GM12878 (cell line): Measurements from ENCODE around the gene KCNB1. TPM values are rescaled to one million over a fixed set of nuclear protein-coding genes. Genes with fewer than 3 reads are reported as not detected.

Source experiments
- ATAC-seq: fragments of 200-7000 bp; cut with Tn5 transposase; 3 replicates; pipeline ENCODE4 v1.9.1; 2020; ENCODE audit warnings: mild to moderate bottlenecking, moderate library complexity
- BruUV-seq: library from RNA; stranded (reverse); fragments of 400-500 nt; replicated peaks from 2 replicates; lab custom pipeline; 2021; lab: Mats Ljungman, UMichigan
- CTCF ChIA-PET: fragments of 300-600 bp; sonication (Branson Sonifier 250); formaldehyde crosslinking; extraction: SDS; loops from one replicate; lab custom pipeline; 2021; ENCODE audit warnings: inconsistent platforms; lab: Yijun Ruan, JAX
- POLR2A ChIA-PET: fragments of 350-600 bp; formaldehyde crosslinking; extraction: SDS; loops from one replicate; lab custom pipeline; 2021; ENCODE audit warnings: inconsistent platforms; lab: Charles Lee
- RAD21 ChIA-PET: fragments of 300-600 bp; sonication (Branson Sonifier 250); formaldehyde crosslinking; loops from one replicate; lab custom pipeline; 2023; ENCODE audit warnings: antibody characterized with exemption; ENCODE audit not compliant: unreplicated experiment; lab: Charles Lee
- SMC1A ChIA-PET: fragments of 300-600 bp; sonication (Branson Sonifier 250); formaldehyde crosslinking; loops from one replicate; lab custom pipeline; 2023; ENCODE audit not compliant: unreplicated experiment, uncharacterized antibody; lab: Charles Lee
- DNase-seq: peaks from one replicate; pipeline ENCODE4 v3.0.0-alpha.2; 2011; ENCODE audit warnings: low read depth, low spot score
- FAIRE-seq: peaks from 3 replicates; lab custom pipeline; 2011; peaks lifted over from hg19 to GRCh38; lab: Jason Lieb, UNC
- H2AFZ ChIP-seq: 2 replicates; pipeline ENCODE4 v1.6.0; 2011; ENCODE audit warnings: low read depth, low read length, control low read depth; ENCODE audit not compliant: control insufficient read depth
- H3K27ac ChIP-seq: 2 replicates; pipeline ENCODE4 v1.5.1; 2011; ENCODE audit warnings: control low read depth; ENCODE audit not compliant: control insufficient read depth, insufficient read depth
- H3K27me3 ChIP-seq, 2 experiments: replicated peaks in 1 of 2; 2 replicates each; pipeline versions ENCODE4 v1.6.0 to v1.6.1; 2011; ENCODE audit warnings: low read length in 1 of 2; ENCODE audit not compliant: control insufficient read depth in 2 of 2, insufficient read depth in 2 of 2
- H3K36me3 ChIP-seq, 2 experiments: 2 replicates each; pipeline ENCODE4 v1.5.1; 2011; ENCODE audit warnings: low read length in 1 of 2; ENCODE audit not compliant: control insufficient read depth in 2 of 2, insufficient read depth in 2 of 2
- H3K4me1 ChIP-seq: 2 replicates; pipeline ENCODE4 v1.6.1; 2011; ENCODE audit warnings: mild to moderate bottlenecking, low read length, moderate library complexity, mixed read lengths; ENCODE audit not compliant: control insufficient read depth, insufficient read depth
- H3K4me2 ChIP-seq: 2 replicates; pipeline ENCODE4 v1.6.0; 2011; ENCODE audit warnings: control low read depth; ENCODE audit not compliant: control insufficient read depth, insufficient read depth
- H3K4me3 ChIP-seq: fragments of 200-600 bp; sonication (generic); 2 replicates; pipeline ENCODE4 v1.5.1; 2016
- H3K79me2 ChIP-seq: 2 replicates; pipeline ENCODE4 v1.6.0; 2011; ENCODE audit warnings: low read length; ENCODE audit not compliant: control insufficient read depth, insufficient read depth
- H3K9ac ChIP-seq: 2 replicates; pipeline ENCODE4 v1.8.0; 2011; ENCODE audit warnings: low read length, control low read depth, mixed read lengths; ENCODE audit not compliant: control insufficient read depth, insufficient read depth
- H3K9me3 ChIP-seq: replicated peaks from 3 replicates; pipeline ENCODE4 v1.5.1; 2011; ENCODE audit warnings: mild to moderate bottlenecking, low read length; ENCODE audit not compliant: control insufficient read depth, insufficient read depth
- H4K20me1 ChIP-seq: 2 replicates; pipeline ENCODE4 v1.6.0; 2011; ENCODE audit not compliant: control insufficient read depth, insufficient read depth
- NFYA ChIP-seq: IDR thresholded peaks from 2 replicates; pipeline ENCODE4 v1.6.1; 2011; ENCODE audit warnings: low read depth, mild to moderate bottlenecking, low read length, improper control_type of control experiment, borderline replicate concordance
- SMAD1 ChIP-seq: fragments of 450-650 bp; IDR thresholded peaks from 2 replicates; pipeline ENCODE4 v1.6.1; 2018; ENCODE audit warnings: mild to moderate bottlenecking, low read depth; ENCODE audit not compliant: partially characterized antibody
- TBL1XR1 ChIP-seq: IDR thresholded peaks from 2 replicates; pipeline ENCODE4 v1.6.1; 2012; ENCODE audit warnings: low read depth, low read length, improper control_type of control experiment
- in situ Hi-C: fragments of 300-500 bp; cut with MboI; formaldehyde crosslinking; loops from 9 replicates; pipeline ENCODE4 v1.14.3; 2018; ENCODE audit warnings: mixed read lengths
- intact Hi-C: fragments of 100-400 bp; cut with micrococcal nuclease; formaldehyde crosslinking; loops from one replicate; pipeline ENCODE4 v1.14.2; 2022; ENCODE audit not compliant: unreplicated experiment
- polyA plus RNA-seq, 11 experiments: library from polyadenylated mRNA; depleted of rRNA in 4 of 11; unstranded in 6 of 11; stranded (reverse) in 5 of 11; fragments of >200 nt; fragmentation: Nextera tagmentation in 4 of 11; fragmentation: Illumina TruSeq in 1 of 11; extraction: Ambion mirVana in 4 of 11; extraction: Trizol in 1 of 11; gene quantifications; 1 replicate in 1 of 11; 2 replicates in 10 of 11; pipeline versions ENCODE4 v1.2.1 to v1.2.3, GENCODE V29; 2011 to 2016; ENCODE audit warnings: inconsistent platforms in 2 of 11, missing spikeins in 2 of 11, low read depth in 1 of 11
- total RNA-seq, 4 experiments: library from RNA; depleted of rRNA in 3 of 4; stranded (reverse); fragments of >200 nt in 3 of 4; fragmentation: Illumina TruSeq in 1 of 4; extraction: Trizol in 1 of 4; gene quantifications; 2 replicates each; pipeline versions ENCODE4 v1.2.1 to v1.2.3, GENCODE V29; 2013 to 2021
- TF ChIP-seq, protein P1 (sequence below): fragments of 450-650 bp; IDR thresholded peaks from 2 replicates; pipeline ENCODE4 v1.6.1; 2017; ENCODE audit warnings: mild to moderate bottlenecking, moderate library complexity
- TF ChIP-seq, protein P2 (sequence below): fragments of 450-650 bp; IDR thresholded peaks from 2 replicates; pipeline ENCODE4 v1.6.1; 2017; ENCODE audit warnings: mild to moderate bottlenecking

KCNB1 gene
- total and polyA plus RNA-seq, 10 of the 15 experiments (the other 5 are each of a cell fraction or from before 2014, with no cell fraction given) = 0.02 to 0.08 (median 0.03) TPM; not detected in 7

DNA sequence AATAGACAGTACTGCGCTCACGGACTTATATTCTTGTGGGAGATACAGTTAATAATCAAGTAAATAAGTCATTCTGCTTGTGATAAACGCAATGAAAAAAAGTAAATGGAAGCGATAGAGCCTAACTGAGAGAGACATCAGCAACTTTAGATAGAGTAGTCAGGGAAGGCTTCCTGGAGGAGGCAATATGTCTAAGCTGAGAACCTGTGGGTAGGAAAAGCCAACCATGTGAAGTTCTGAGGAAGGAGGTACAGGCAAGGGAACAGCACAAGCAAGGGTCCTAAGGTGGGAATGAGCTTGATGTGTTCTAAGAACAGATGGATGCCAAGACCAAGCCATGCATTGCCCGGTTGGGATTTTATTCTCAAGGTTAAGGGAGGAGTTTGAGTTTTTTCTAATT lies 7.2 kb upstream of the KCNB1 start (continued):
- no peak for TF ChIP-seq TBL1XR1
- TF ChIP-seq, protein P1, sequence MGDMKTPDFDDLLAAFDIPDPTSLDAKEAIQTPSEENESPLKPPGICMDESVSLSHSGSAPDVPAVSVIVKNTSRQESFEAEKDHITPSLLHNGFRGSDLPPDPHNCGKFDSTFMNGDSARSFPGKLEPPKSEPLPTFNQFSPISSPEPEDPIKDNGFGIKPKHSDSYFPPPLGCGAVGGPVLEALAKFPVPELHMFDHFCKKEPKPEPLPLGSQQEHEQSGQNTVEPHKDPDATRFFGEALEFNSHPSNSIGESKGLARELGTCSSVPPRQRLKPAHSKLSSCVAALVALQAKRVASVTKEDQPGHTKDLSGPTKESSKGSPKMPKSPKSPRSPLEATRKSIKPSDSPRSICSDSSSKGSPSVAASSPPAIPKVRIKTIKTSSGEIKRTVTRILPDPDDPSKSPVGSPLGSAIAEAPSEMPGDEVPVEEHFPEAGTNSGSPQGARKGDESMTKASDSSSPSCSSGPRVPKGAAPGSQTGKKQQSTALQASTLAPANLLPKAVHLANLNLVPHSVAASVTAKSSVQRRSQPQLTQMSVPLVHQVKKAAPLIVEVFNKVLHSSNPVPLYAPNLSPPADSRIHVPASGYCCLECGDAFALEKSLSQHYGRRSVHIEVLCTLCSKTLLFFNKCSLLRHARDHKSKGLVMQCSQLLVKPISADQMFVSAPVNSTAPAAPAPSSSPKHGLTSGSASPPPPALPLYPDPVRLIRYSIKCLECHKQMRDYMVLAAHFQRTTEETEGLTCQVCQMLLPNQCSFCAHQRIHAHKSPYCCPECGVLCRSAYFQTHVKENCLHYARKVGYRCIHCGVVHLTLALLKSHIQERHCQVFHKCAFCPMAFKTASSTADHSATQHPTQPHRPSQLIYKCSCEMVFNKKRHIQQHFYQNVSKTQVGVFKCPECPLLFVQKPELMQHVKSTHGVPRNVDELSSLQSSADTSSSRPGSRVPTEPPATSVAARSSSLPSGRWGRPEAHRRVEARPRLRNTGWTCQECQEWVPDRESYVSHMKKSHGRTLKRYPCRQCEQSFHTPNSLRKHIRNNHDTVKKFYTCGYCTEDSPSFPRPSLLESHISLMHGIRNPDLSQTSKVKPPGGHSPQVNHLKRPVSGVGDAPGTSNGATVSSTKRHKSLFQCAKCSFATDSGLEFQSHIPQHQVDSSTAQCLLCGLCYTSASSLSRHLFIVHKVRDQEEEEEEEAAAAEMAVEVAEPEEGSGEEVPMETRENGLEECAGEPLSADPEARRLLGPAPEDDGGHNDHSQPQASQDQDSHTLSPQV = no peak
- TF ChIP-seq, protein P2, sequence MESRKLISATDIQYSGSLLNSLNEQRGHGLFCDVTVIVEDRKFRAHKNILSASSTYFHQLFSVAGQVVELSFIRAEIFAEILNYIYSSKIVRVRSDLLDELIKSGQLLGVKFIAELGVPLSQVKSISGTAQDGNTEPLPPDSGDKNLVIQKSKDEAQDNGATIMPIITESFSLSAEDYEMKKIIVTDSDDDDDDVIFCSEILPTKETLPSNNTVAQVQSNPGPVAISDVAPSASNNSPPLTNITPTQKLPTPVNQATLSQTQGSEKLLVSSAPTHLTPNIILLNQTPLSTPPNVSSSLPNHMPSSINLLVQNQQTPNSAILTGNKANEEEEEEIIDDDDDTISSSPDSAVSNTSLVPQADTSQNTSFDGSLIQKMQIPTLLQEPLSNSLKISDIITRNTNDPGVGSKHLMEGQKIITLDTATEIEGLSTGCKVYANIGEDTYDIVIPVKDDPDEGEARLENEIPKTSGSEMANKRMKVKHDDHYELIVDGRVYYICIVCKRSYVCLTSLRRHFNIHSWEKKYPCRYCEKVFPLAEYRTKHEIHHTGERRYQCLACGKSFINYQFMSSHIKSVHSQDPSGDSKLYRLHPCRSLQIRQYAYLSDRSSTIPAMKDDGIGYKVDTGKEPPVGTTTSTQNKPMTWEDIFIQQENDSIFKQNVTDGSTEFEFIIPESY = no peak
- TF ChIP-seq SMAD1 = no peak

DNA sequence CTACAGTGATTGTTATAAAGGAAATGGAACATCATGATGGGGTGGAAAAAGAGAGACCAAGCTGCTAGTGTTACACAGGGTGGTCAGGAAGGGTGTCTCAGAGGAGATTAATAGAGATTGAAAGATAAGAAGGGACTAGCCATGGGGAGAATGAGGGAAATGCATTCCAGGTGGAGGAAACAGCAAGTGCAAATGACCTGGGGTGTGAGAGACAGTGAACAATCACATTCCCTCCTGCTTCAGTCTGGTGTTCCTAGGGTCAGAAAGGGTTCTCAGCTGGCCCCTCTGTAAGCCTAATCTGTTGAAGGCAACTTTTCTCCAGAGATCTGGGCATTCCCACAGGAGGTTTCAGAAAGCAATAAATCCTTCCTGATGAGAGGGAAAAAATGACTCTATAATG lies 3.6 kb upstream of the KCNB1 start:
- Histone ChIP-seq H3K79me2 (no peaks in the 10 kb centered on the region), H3K9me3 (no peaks in the 10 kb centered on the region), H3K4me2 (no peak overlapping the region), H2AFZ (no peak overlapping the region), H4K20me1 (no peaks in the 10 kb centered on the region), H3K36me3 (no peaks in the 10 kb centered on the region), H3K27ac (no peak overlapping the region), H3K27me3 (peaks cover 8 to 10% of the 10 kb centered on the region in 2 experiments; a peak in 3 of 4 replicates), H3K4me3 (no peak overlapping the region), H3K4me1 (no peaks in the 10 kb centered on the region)
- DNase-seq (no peak), FAIRE-seq (no peak), ATAC-seq (no peak)
- POLR2A ChIA-PET = no interaction called here
- SMC1A ChIA-PET = interaction anchor here (2.0 kb wide), 1 partner anchor 152 kb away, joined by 5 read pairs; no protein-coding TSS in a partner anchor
- RAD21 ChIA-PET = no interaction called here
- intact Hi-C loops = no loop called here
- CTCF ChIA-PET = interaction anchor here (0.6 to 2.8 kb wide), 4 partner anchors 21 to 255 kb away, joined by 3 to 13 read pairs (median 4); no protein-coding TSS in a partner anchor
- TF ChIP-seq NFYA = no peak
- TF ChIP-seq, all 136 proteins: peak for 0
- BruUV-seq = no TSS peak
- no peak overlapping the region for H3K9ac ChIP-seq
- in situ Hi-C loops = no loop called here
